Transverse colon (tissue), 4 donors: ENCODE measurements around the gene LTB4R. TPM values are rescaled to one million over a fixed set of nuclear protein-coding genes. Genes with fewer than 3 reads are reported as not detected.

Experiments
- DNase-seq: peaks from one replicate; pipeline ENCODE4 v3.0.0-alpha.2; 2019
- H3K27ac ChIP-seq, 4 donors: fragments of 200-600 bp; sonication (generic); 2 replicates each; pipeline ENCODE4 v1.5.1; 2016 to 2018; ENCODE audit warnings: inconsistent platforms in 4 of 4
- H3K27me3 ChIP-seq: fragments of 200-600 bp; sonication (generic); 2 replicates; pipeline ENCODE4 v1.5.1; 2017; ENCODE audit warnings: inconsistent platforms
- H3K36me3 ChIP-seq, 4 donors: fragments of 200-600 bp; sonication (generic); 2 replicates each; pipeline ENCODE4 v1.5.1; 2017 to 2019; ENCODE audit warnings: inconsistent platforms in 4 of 4
- H3K4me1 ChIP-seq, 4 donors: fragments of 200-600 bp; sonication (generic); 2 replicates each; pipeline ENCODE4 v1.5.1; 2017 to 2020; ENCODE audit warnings: inconsistent platforms in 4 of 4
- H3K4me3 ChIP-seq, 4 donors: fragments of 200-600 bp; sonication (generic); 1 replicate in 1 of 4; 2 replicates in 3 of 4; pipeline versions ENCODE4 v1.5.1 to v1.6.1; 2017 to 2019; ENCODE audit warnings: inconsistent platforms in 4 of 4
- H3K9me3 ChIP-seq, 2 donors: fragments of 200-600 bp; sonication (generic); 2 replicates each; pipeline ENCODE4 v1.5.1; 2017 to 2019; ENCODE audit warnings: inconsistent platforms in 2 of 2
- EP300 ChIP-seq: sonication (generic); formaldehyde crosslinking; IDR thresholded peaks from one replicate; pipeline ENCODE4 v1.6.1; 2017; ENCODE audit warnings: antibody characterized with exemption, low read depth
- POLR2A ChIP-seq: fragments of 450-650 bp; IDR thresholded peaks from one replicate; pipeline ENCODE4 v1.6.1; 2016; ENCODE audit warnings: antibody characterized with exemption, mild to moderate bottlenecking, moderate library complexity
- POLR2AphosphoS5 ChIP-seq, 3 donors: sonication (generic); formaldehyde crosslinking; IDR thresholded peaks; one replicate each; pipeline ENCODE4 v1.6.1; 2016; ENCODE audit warnings: antibody characterized with exemption in 3 of 3
- WGBS, 2 donors: methylation state at CpG; one replicate each; pipeline ENCODE4 v1.1.5; 2018; ENCODE audit warnings: low coverage in 1 of 2; 5-methylcytosine and 5-hydroxymethylcytosine counted together
- in situ Hi-C, 4 donors: fragments of 200-750 bp; cut with MboI; loops; one replicate each; pipeline versions ENCODE4 v1.15.0 to v1.15.1; 2017; ENCODE audit warnings: low sequenced_read_pairs in 3 of 4, low pct_ligation_motif_present in 1 of 4, low pct_unique_long_range_greater_than_20kb in 1 of 4
- intact Hi-C: fragments of 100-400 bp; cut with DNase I; formaldehyde crosslinking; loops from one replicate; pipeline ENCODE4 v1.15.1; 2023; ENCODE audit warnings: low total_unique reads
- total RNA-seq, 4 donors: library from RNA; depleted of rRNA; stranded (reverse); fragments of >200 nt; gene quantifications; one replicate each; pipeline ENCODE4 v1.1.0, GENCODE V29; 2016
- TF ChIP-seq, protein P1 (sequence below), 5 experiments: fragments of 200-600 bp in 3 of 5; fragments of 450-650 bp in 2 of 5; sonication (generic) in 3 of 5; IDR thresholded peaks; 1 replicate in 2 of 5; 2 replicates in 3 of 5; pipeline ENCODE4 v1.5.1; 2016 to 2017; ENCODE audit warnings: antibody characterized with exemption in 5 of 5, inconsistent platforms in 3 of 5, mild to moderate bottlenecking in 2 of 5, moderate library complexity in 1 of 5

LTB4R gene
- total RNA-seq, 4 donors from 2014 or later: 1.1 to 8.3 (median 6.2) TPM

DNA sequence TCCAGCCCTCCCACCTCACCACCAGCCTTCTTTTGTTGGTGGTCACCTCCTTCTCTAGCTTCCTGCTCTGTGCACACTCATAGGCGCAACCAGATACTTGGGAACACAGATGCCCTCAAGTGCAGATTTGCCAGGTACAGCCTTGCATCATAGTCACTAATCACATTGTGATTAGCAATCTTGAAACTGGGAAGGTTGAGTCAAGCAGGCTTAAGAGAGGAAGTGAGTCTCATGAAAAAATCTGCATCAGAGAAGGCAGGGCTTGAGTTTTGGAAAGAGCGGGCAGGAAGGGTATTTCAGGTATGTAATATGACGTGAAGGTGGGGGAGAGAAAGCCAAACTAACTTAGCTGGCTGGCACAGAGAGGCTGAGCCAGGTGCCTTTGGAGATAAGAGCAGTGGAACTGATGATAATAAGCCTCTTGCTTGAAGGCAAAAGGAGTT is 37.2 kb upstream of the LTB4R start:
- intact Hi-C loops (no loop called here), in situ Hi-C loops (no loop called here)
- Histone ChIP-seq H3K9me3 (no peaks in the 10 kb centered on the region), H3K4me1 (peaks cover 0 to 15% (median 2%) of the 10 kb centered on the region in 4 donors), H3K27me3 (no peaks in the 10 kb centered on the region), H3K4me3 (no peak overlapping the region), H3K27ac (peak overlapping the region in 2 of 4 donors; percentile 12 to 23), H3K36me3 (no peaks in the 10 kb centered on the region)
- no peak for DNase-seq
- 59 to 91% methylated on average over 2 to 3 of the region's 3 CpGs for WGBS, 2 donors
- no peak for TF ChIP-seq POLR2AphosphoS5 (IDR thresholded peaks at IDR 0.05)
- no peak for TF ChIP-seq EP300
- TF ChIP-seq POLR2A: no peak

DNA sequence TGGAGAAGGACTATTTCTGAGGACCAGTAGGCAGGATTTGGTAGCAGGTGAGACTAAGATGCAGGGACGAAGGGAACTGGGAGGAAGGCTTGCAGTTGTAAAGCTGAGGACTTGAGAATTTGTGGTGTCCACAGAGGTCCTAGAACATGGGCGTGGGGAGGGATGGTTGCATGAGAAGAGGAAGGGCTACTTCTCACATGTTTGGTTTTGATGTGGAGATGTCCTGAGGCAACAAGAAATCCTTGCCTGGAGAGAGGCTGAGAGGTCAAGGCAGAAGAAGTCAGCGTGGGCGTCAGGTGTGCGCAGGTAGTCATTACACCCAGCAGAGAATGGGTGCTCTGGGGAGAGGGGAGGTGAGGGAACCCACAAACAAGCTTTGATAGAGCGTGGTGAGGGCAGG is 34.2 kb upstream of the LTB4R start:
- Histone ChIP-seq H3K4me1 (peaks cover 0 to 6% (median 0%) of the 10 kb centered on the region in 4 donors), H3K9me3 (no peaks in the 10 kb centered on the region), H3K4me3 (no peak overlapping the region), H3K27ac (peak overlapping the region in 2 of 4 donors; percentile 29 to 44), H3K36me3 (no peaks in the 10 kb centered on the region), H3K27me3 (no peaks in the 10 kb centered on the region)
- WGBS, 2 donors: 86 to 89% methylated on average over 1 to 6 of the region's 6 CpGs
- TF ChIP-seq POLR2AphosphoS5 (IDR thresholded peaks at IDR 0.05): no peak
- no peak for TF ChIP-seq POLR2A
- TF ChIP-seq, protein P1, sequence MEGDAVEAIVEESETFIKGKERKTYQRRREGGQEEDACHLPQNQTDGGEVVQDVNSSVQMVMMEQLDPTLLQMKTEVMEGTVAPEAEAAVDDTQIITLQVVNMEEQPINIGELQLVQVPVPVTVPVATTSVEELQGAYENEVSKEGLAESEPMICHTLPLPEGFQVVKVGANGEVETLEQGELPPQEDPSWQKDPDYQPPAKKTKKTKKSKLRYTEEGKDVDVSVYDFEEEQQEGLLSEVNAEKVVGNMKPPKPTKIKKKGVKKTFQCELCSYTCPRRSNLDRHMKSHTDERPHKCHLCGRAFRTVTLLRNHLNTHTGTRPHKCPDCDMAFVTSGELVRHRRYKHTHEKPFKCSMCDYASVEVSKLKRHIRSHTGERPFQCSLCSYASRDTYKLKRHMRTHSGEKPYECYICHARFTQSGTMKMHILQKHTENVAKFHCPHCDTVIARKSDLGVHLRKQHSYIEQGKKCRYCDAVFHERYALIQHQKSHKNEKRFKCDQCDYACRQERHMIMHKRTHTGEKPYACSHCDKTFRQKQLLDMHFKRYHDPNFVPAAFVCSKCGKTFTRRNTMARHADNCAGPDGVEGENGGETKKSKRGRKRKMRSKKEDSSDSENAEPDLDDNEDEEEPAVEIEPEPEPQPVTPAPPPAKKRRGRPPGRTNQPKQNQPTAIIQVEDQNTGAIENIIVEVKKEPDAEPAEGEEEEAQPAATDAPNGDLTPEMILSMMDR (IDR thresholded peaks at IDR 0.05): no peak
- TF ChIP-seq EP300: no peak
- intact Hi-C loops: no loop called here
- in situ Hi-C loops: no loop called here
- DNase-seq: no peak

- Histone ChIP-seq H3K9me3 (no peaks in the 10 kb centered on the region), H3K4me1 (no peaks in the 10 kb centered on the region), H3K4me3 (no peak overlapping the region), H3K27ac (peak overlapping the region in 3 of 4 donors; percentile 29 to 51 (median 44)), H3K36me3 (no peaks in the 10 kb centered on the region), H3K27me3 (no peaks in the 10 kb centered on the region)
- TF ChIP-seq POLR2AphosphoS5 (IDR thresholded peaks at IDR 0.05) (no peak), EP300 (no peak), POLR2A (no peak)
- TF ChIP-seq, protein P1 (IDR thresholded peaks at IDR 0.05): no peak
- DNase-seq: peak; percentile 24
- WGBS, 2 donors: 70 to 78% methylated on average over 3 to 11 of the region's 11 CpGs
- intact Hi-C loops: no loop called here
- in situ Hi-C loops: no loop called here
Measured at GRCh38 chr14:24277606-24278321, 33.5 kb upstream of the LTB4R start.

DNA sequence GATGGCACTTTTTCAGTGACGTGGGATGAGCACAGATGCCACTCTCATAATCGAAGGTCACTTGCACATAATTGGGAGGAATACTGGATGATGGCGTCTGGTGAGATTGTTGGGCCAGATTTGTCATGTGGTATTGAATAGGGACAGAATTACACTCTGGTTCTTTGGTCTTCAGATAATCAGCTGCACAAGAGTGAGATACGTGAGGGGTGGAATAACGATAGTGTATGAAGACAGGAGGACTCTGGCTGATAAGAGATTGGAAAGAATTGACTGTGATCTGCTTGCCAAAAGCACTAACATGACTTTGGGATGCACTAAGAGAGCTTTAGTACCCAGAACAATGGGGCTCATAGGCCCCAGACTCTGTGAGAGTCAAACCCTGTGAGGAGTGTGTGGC is 32.9 kb upstream of the LTB4R start:
- in situ Hi-C loops (no loop called here), intact Hi-C loops (no loop called here)
- H3K27ac ChIP-seq: no peak overlapping the region
- TF ChIP-seq POLR2A: no peak
- TF ChIP-seq, protein P1 (IDR thresholded peaks at IDR 0.05): no peak
- TF ChIP-seq EP300: no peak
- no peak for TF ChIP-seq POLR2AphosphoS5 (IDR thresholded peaks at IDR 0.05)
- no peak overlapping the region for H3K4me3 ChIP-seq
- no peaks in the 10 kb centered on the region for H3K27me3 ChIP-seq
- H3K9me3 ChIP-seq: no peaks in the 10 kb centered on the region
- H3K36me3 ChIP-seq: no peaks in the 10 kb centered on the region
- no peaks in the 10 kb centered on the region for H3K4me1 ChIP-seq
- 82 to 89% methylated on average over 2 to 5 of the region's 5 CpGs for WGBS, 2 donors
- no peak for DNase-seq
